Measurements from ENCODE around the gene RNF223.
A peak's percentile ranks its signal among the peaks of the same experiment; 100 is the strongest.
"Not testable (repeated sequence)": the region's sequence is repeated elsewhere in the genome, so short reads cannot be mapped to it uniquely, and the experiment has no call there.

The RNF223 gene

GRCh38 chr1:1041873-1042272 lies 32.2 kb downstream of the RNF223 start:
- DNase-seq, result no peak

DNA sequence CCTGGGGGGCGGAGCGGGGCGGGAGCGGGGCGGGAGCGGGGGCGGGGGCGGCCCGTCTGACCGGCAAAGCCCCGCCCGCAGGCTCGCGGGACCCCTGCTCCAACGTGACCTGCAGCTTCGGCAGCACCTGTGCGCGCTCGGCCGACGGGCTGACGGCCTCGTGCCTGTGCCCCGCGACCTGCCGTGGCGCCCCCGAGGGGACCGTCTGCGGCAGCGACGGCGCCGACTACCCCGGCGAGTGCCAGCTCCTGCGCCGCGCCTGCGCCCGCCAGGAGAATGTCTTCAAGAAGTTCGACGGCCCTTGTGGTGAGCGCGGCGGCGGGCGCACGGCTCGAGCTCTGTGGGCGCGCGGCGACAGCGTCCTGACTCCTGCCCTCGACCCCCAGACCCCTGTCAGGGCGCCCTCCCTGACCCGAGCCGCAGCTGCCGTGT lies 33.0 kb downstream of the RNF223 start:
- DNase-seq, result no peak

DNA sequence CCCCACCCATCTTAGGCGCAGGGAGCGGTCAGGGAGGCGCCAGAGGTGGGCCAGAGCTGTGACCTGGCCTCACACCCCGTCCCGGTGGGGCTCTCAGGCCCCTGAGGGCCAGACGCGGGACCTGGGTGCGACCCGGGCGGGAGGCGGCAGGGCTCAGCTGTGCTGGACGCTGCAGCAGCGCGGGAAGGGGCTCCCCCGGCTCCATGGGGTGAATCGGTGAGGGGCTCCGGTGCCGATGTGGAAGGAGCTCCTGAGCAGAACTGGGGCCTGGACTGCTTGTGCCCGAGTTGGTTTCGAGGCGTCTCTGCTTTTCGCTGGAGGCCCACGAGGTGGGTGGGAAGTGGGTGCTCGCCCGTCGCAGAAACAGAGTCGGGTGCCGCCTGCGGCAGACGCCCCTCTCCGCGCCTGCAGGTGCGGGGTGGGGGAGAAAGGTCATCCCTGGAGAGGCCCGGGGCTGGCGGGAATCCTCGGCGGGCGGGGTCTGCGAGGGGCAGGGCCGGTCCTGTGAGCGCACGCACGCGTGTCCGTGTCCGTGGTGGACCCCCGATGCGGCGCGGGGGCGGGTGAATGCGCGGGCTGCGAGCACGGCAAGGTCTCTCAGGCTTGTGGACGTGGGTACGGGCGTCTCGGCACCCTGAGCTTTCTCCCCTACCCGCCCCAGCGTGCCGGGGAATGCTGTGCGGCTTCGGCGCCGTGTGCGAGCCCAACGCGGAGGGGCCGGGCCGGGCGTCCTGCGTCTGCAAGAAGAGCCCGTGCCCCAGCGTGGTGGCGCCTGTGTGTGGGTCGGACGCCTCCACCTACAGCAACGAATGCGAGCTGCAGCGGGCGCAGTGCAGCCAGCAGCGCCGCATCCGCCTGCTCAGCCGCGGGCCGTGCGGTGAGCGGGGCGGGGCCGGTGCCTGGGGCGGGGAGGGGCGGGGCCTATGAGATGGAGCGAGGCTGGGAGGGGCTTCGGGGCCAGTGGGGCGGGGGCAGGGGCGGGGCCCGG lies 33.8 kb downstream of the RNF223 start:
- peak; percentile 54 for DNase-seq

- DNase-seq, result no peak
These were observed 34.8 kb downstream of the RNF223 start for GRCh38 chr1:1039145-1039910.

- no peak for DNase-seq
These were observed 35.4 kb downstream of the RNF223 start for GRCh38 chr1:1038694-1039093.

- no peak for DNase-seq
These were observed 36.5 kb downstream of the RNF223 start for GRCh38 chr1:1037366-1038327.

DNA sequence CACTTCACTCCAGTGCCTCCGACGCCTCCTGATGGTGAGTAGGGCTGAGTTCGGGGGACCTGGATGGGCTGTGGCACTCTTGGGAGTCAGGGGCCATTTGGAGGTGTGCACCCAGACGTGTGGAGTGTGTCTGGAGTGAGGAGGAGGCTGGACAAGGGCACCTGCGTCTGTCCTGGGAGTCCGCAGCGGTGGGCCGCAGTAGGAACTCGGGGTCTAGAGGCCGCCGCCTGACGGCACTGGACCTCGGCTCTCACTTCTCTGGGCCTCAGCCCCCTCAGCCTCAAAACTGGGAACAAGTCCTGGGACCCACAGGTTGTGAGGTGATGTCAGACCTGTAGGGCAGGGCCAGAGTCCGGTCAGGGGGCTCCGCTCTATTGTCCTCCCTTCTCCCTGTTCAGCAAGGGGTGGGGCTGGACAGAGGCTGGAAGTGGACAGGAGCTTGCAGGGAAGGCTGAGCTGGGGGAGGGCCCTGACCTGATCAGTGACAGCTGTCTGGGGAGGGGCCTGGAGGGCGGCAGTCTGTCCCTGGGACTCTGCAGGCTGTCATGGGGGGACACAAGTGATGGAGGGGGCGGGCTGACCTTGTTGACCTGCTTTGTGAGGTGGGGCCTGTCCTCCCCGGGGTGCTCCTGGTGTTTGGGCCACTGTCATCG lies 38.7 kb downstream of the RNF223 start:
- no peak for DNase-seq

DNA sequence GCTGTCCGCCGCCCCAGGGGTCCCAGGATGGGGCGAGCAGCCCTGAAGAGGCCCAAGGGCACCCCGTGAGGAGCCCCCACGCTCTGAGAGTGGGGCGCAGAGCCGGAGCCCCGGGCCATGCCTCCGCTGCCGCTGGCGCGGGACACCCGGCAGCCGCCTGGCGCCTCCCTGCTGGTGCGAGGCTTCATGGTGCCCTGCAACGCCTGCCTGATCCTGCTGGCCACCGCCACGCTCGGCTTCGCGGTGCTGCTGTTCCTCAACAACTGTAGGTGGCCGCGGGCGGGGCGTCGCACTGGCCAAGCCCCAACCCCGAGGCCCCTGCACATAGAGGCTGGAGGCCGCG lies 39.7 kb downstream of the RNF223 start:
- no peak for DNase-seq

- peak; percentile 17 for DNase-seq
These were observed 40.2 kb downstream of the RNF223 start for GRCh38 chr1:1033731-1034438.

GRCh38 chr1:1033009-1033587 lies 41.0 kb downstream of the RNF223 start:
- DNase-seq, result peak; percentile 93

DNA sequence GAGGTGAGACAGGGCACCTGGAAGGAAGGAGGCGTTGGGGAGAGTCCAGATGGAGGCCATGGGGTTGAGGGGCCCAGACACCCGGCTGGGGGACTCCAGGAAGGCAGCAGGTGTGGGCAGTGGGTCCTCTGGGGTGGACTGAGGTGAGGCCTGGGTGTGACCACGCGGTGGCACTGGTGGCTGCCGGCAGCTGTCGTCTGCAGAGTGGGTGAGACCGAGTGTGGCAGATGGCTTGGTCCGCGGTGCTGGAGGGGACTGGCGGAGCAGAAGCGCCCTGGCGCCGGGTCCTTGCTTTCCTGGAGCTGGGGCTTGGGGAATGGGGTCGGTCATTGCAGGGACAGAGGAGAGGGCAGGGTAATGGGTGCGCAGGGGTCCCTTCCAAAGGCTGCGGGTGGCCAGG lies 41.7 kb downstream of the RNF223 start:
- peak; percentile 28 for DNase-seq

DNA sequence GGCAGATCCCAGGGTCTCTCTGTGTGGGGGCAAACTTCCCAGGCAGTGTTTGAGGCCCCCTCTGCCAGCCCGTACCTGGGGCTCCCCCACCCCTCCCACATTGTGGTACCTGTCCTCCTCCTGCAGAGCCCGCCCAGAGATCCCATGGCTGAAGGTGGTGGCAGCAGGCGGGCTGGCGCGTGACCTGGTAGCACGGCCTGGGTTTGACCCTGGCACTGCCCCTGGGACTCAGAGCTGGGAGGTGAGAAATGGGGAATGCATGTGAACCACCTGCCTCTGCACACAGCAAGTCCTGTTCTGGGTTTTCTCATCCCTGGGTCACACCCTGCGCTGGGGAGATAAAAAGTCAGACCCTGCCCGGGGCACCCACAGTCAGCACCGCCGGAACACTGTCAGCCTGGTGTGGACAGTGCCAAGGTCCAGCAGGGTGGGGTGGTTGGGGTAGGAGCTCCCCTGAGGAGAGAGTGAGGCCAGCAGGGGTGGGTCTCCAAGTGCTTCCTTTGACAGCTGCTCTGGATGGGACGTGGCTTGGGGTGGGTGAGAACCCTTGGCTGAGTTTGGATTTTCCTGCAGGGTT lies 42.4 kb downstream of the RNF223 start:
- no peak for DNase-seq

DNA sequence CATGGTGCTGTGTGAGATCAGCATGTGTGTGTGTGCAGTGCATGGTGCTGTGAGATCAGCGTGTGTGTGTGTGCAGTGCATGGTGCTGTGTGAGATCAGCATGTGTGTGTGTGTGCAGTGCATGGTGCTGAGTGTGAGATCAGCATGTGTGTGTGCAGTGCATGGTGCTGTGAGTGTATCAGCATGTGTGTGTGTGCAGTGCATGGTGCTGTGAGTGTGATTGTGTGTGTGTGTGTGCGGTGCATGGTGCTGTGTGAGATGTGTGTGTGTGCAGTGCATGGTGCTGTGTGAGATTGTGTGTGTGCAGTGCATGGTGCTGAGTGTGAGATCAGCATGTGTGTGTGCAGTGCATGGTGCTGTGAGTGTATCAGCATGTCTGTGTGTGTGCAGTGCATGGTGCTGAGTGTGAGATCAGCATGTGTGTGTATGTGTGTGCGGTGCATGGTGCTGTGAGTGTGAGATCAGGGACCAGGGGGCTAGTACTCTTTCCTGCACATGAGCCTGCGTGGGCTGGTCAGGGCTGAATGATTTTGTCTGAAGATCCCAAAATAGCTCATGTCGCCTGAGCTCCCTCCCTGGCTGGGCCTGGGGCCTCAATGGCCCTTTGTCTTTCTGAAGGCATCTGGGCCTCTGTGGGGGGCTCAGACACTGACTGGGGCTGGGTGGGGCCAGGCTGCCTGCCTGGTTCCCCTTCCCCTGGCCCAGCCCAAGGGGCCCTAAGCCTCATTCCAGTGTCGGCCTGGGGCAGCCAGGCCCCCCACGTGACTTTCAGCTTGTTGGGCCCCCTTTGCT lies 43.0 kb downstream of the RNF223 start:
- DNase-seq, result not testable (repeated sequence)

- no peak for DNase-seq
These were observed 46.3 kb downstream of the RNF223 start for GRCh38 chr1:1027791-1028190.

DNA sequence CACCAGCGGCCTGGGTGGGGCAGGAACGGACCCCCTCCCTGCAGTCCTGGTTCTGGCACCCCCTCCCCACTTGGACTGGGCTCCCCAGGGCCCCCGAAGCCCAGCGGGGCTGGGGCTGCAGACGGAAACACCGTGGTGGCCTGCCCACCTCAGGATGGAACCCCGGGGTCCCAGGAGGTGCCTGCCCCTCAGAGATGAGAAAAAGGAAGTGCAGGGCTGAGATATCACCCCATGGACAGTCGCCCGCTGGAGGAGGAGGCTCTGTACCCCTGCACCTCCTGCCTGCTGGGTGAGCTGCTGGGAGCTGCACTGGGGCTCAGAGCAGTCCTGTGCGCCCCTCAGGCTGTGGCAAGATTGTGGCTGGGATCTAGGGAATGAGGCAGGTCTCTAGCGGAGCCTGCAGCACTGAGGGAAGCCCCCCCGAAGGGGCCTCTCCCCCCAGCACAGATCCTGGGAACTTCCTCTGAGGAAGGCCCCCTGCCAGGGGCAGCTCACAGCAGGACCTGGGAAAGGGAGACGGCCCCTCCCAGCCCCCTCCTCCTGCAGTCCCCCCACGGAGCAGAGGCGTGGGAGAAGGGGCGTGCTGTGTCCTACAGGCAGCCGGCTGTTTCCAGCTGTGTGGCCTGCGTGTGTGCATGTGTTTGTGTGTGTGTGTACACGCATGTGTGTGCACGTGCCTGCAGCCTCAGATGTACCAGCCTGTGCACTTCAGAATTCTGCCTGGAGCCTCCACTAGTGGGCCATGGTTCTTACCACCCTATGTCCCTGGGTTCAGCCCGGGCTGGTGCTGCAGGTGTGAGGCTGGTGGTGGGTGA lies 47.3 kb downstream of the RNF223 start:
- DNase-seq, result no peak

- no peak for DNase-seq
These were observed 48.4 kb downstream of the RNF223 start for GRCh38 chr1:1025730-1026129.

DNA sequence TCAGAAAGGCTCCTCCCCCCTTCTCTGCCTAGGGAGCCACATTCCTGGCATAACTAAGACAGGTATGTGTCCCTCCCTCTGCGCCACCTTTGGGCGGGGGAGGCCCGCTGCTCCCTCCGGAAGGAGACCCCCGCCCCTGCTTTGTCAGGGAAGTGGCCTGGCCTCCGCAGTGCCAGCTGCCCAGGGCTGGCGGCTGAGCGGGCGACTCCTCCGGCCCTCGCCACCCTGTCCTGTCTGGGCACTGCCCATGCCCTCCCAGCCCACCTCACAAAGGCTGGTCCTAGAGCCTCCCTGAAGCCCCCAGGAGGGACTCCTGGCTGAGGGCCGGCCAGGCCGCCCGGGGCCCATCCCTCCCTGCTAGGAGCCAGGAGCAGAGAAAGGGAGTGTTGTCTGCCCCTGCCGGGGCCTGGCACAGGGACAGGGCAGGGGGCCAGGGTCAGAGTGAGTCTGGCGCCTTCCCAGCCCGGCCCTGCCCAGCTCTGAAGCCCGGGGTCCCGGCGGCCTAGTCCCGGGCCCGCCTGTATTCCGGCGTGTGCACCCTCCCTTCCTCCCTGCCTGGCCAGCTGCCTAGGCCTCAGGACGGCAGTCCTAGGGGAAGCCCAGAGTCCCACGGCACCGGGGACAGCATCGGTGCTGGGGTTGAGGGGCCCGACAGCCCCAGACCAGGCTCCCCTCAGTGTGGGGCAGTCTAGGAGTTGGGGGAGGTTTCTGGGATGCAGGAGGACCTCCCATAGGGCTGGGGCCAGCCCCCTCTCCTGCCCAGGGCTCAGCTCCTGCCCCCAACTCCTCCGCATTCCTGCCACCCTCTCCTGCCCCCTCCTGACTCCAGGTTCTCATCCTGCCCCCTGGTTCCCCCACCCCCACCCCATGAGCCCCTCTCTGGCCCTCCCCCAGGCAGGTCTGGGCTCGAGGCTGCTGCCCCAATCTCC lies 49.1 kb downstream of the RNF223 start:
- no peak for DNase-seq

All from NCI-H1105 treated with DMSO at 0.1 percent for 48 hours (cell line).